HFF-Myc (cell line): ENCODE results near the gene HRK.
A peak's percentile ranks its signal among the peaks of the same experiment; 100 is the strongest.

ENCODE experiments used
- DNase-seq: peaks from one replicate; pipeline ENCODE4 v3.0.0-alpha.2; 2011; ENCODE audit warnings: low read depth; ENCODE audit errors: extremely low read depth
- H3K4me3 ChIP-seq: replicated peaks from 2 replicates; pipeline ENCODE4 v1.5.1; 2011; ENCODE audit warnings: low read depth, mild to moderate bottlenecking, control low read depth, low read length
- TF ChIP-seq, protein P1 (sequence below): IDR thresholded peaks from 2 replicates; pipeline ENCODE4 v1.5.1; 2012; ENCODE audit warnings: mild to moderate bottlenecking, low read depth, low read length, control low read depth; ENCODE audit errors: missing control alignments

The HRK gene

DNA sequence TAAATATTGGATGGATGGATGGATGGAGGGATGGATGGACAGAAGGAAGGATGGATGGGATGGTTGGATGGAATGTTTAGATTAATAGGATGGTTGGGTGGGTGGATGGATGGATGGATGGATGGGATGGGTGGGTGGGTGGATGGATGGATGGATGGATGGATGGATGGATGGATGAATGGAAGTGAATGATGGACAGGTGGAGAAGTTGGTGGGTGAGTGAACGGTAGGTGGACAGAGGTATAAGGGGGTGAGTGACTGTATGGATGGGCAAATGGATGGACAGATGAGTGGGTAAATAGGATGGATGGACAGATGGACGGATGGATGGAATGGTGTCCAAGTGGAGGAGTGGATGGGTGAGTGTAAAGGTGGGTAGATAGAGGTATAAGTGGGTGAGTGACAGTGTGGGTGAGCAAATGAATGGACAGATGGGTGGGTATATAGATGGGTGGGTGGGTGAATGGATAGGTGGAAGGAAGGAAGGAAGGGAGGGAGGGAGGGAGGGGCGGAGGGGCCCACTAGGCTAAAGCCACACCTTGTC lies 41.9 kb downstream of the HRK start:
- H3K4me3 ChIP-seq, result no peak overlapping the region
- DNase-seq, result no peak
- TF ChIP-seq, protein P1, sequence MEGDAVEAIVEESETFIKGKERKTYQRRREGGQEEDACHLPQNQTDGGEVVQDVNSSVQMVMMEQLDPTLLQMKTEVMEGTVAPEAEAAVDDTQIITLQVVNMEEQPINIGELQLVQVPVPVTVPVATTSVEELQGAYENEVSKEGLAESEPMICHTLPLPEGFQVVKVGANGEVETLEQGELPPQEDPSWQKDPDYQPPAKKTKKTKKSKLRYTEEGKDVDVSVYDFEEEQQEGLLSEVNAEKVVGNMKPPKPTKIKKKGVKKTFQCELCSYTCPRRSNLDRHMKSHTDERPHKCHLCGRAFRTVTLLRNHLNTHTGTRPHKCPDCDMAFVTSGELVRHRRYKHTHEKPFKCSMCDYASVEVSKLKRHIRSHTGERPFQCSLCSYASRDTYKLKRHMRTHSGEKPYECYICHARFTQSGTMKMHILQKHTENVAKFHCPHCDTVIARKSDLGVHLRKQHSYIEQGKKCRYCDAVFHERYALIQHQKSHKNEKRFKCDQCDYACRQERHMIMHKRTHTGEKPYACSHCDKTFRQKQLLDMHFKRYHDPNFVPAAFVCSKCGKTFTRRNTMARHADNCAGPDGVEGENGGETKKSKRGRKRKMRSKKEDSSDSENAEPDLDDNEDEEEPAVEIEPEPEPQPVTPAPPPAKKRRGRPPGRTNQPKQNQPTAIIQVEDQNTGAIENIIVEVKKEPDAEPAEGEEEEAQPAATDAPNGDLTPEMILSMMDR, result no peak

- DNase-seq, result no peak
- no peak overlapping the region for H3K4me3 ChIP-seq
These were observed 42.9 kb downstream of the HRK start for GRCh38 chr12:116838365-116838764.

GRCh38 chr12:116837097-116837496 lies 44.1 kb downstream of the HRK start:
- DNase-seq, result no peak
- H3K4me3 ChIP-seq, result no peak overlapping the region
- TF ChIP-seq, protein P1, result no peak

More at GRCh38 chr12:116838365-116838764, 42.9 kb downstream of the HRK start:
- TF ChIP-seq, protein P1, result no peak

- no peak for DNase-seq
- TF ChIP-seq, protein P1, result no peak
- H3K4me3 ChIP-seq, result no peak overlapping the region
These were observed 45.8 kb downstream of the HRK start for GRCh38 chr12:116835484-116835883.

DNA sequence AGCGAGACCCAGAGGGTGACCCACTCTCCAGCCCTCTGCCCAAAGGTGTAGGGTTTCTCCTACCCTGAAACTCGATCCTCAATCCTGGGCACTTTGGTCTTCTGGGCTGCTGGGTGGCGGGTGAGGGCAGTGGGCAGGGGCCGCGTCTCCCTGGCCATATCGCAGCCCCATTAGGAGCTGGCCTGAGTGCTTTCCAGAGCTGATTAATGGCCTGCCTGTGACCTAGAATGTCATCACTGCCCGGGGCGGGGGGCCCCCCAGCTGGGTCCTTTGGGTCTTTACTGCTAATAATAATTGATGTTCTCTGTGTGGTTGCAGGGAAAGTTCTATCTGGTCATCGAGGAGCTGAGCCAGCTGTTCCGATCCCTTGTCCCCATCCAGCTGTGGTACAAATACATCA lies 47.8 kb downstream of the HRK start:
- no peak overlapping the region for H3K4me3 ChIP-seq
- TF ChIP-seq, protein P1, result no peak
- no peak for DNase-seq

DNA sequence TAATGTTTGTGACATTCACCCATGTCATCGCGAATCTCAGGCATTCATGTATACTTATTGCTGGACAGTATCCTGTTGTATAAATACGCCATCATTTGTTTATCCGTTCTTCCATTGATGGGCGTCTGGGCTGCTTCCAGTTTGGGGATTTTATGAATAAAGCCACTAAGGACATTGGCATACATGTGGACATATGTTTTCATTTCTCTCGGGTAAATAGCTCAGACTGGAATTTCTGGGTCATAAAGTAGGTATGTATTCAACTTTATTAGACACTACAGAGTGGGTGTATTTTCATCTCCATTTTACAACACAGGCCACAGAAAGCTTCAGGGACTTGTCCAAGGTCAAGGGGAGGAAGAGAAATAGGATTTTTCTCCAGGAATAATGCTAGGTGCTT lies 48.9 kb downstream of the HRK start:
- TF ChIP-seq, protein P1, result no peak
- no peak overlapping the region for H3K4me3 ChIP-seq
- peak; percentile 21 for DNase-seq

DNA sequence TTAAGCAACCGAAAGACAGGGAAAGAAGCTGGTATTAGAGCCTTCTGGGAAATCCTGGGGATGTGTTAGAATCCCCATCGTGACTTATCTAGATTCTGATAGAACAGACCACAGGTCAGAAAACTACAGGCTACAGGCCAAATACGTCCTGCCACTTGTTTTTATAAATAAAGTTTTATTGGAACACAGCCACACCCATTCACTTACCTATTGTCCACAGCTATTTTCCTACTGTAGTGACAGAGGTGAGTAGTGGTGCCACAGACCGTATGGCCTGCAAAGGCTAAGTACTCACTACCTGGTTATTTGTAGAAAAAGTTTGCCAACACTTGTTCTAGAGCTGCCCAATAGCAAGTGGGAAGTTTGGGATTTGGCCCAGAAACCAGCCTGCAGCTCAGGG lies 53.8 kb downstream of the HRK start:
- no peak for DNase-seq
- no peak overlapping the region for H3K4me3 ChIP-seq
- TF ChIP-seq, protein P1, result no peak
